Upper lobe of left lung (tissue), 6 donors: ENCODE data around the gene PRDM16. TPM values are rescaled to one million over a fixed set of nuclear protein-coding genes. Genes with fewer than 3 reads are reported as not detected.

ENCODE experiments used
- ATAC-seq, 2 donors: fragments of 200-7000 bp; cut with Tn5 transposase; one replicate each; pipeline ENCODE4 v1.9.1; 2022; ENCODE audit warnings: mild to moderate bottlenecking in 2 of 2, moderate library complexity in 2 of 2; ENCODE audit not compliant: low FRiP score in 2 of 2
- DNase-seq, 2 donors: peaks; one replicate each; pipeline ENCODE4 v3.0.0-alpha.2; 2019 to 2020
- H3K27ac ChIP-seq, 4 donors: fragments of 200-600 bp; sonication (generic); one replicate each; pipeline ENCODE4 v1.5.1; 2016 to 2019
- H3K27me3 ChIP-seq, 4 donors: fragments of 200-600 bp; sonication (generic); one replicate each; pipeline ENCODE4 v1.5.1; 2017 to 2019
- H3K36me3 ChIP-seq, 4 donors: fragments of 200-600 bp; sonication (generic); one replicate each; pipeline ENCODE4 v1.5.1; 2016 to 2019
- H3K4me1 ChIP-seq, 4 donors: fragments of 200-600 bp; sonication (generic); one replicate each; pipeline ENCODE4 v1.5.1; 2018 to 2019
- H3K4me3 ChIP-seq, 4 donors: fragments of 200-600 bp; sonication (generic); one replicate each; pipeline ENCODE4 v1.5.1; 2017 to 2019; ENCODE audit warnings: mild to moderate bottlenecking in 2 of 4, moderate library complexity in 1 of 4
- H3K9me3 ChIP-seq, 4 donors: fragments of 200-600 bp; sonication (generic); one replicate each; pipeline ENCODE4 v1.5.1; 2018 to 2019
- EP300 ChIP-seq, 4 donors: sonication (generic); formaldehyde crosslinking; IDR thresholded peaks; one replicate each; pipeline ENCODE4 v1.5.1; 2017; ENCODE audit warnings: antibody characterized with exemption in 4 of 4, control low read depth in 2 of 4
- POLR2A ChIP-seq, 4 donors: fragments of 450-650 bp; IDR thresholded peaks; one replicate each; pipeline ENCODE4 v1.5.1; 2016 to 2017; ENCODE audit warnings: antibody characterized with exemption in 4 of 4, mild to moderate bottlenecking in 2 of 4
- POLR2AphosphoS5 ChIP-seq, 2 donors: sonication (generic); formaldehyde crosslinking; IDR thresholded peaks; one replicate each; pipeline ENCODE4 v1.5.1; 2017; ENCODE audit warnings: antibody characterized with exemption in 2 of 2
- WGBS, 2 donors: methylation state at CpG; one replicate each; pipeline ENCODE4 v1.1.5; 2017 to 2018; 5-methylcytosine and 5-hydroxymethylcytosine counted together
- total RNA-seq, 6 donors: library from RNA; depleted of rRNA in 4 of 6; stranded (reverse); fragments of >200 nt in 4 of 6; gene quantifications; one replicate each; pipeline versions ENCODE4 v1.1.0 to v1.2.1, GENCODE V29; 2016 to 2021
- TF ChIP-seq, protein P1 (sequence below), 6 experiments: fragments of 450-650 bp in 4 of 6; fragments of 200-600 bp in 2 of 6; sonication (generic) in 2 of 6; IDR thresholded peaks; one replicate each; pipeline ENCODE4 v1.5.1; 2016 to 2019; ENCODE audit warnings: antibody characterized with exemption in 6 of 6
- donor health status: DM: no; HTN: no; CAD: no; lungs with moderate emphysema.
- donor health status: DM: no; HTN: yes; CAD: no; lungs with severe emphysema.

PRDM16 gene
- total RNA-seq, 6 donors from 2014 or later, result 12.3 to 54.5 (median 21.2) TPM

- Histone ChIP-seq H3K4me3 (no peak overlapping the region), H3K27ac (no peak overlapping the region), H3K4me1 (peaks cover 0 to 5% (median 2%) of the 10 kb centered on the region in 4 donors), H3K36me3 (no peaks in the 10 kb centered on the region), H3K9me3 (no peaks in the 10 kb centered on the region), H3K27me3 (no peaks in the 10 kb centered on the region)
- ATAC-seq (no peak), DNase-seq (peak in 1 of 2 donors; percentile 85)
- TF ChIP-seq POLR2AphosphoS5 (IDR thresholded peaks at IDR 0.05) (no peak), EP300 (IDR thresholded peaks at IDR 0.05) (no peak)
- TF ChIP-seq, protein P1, sequence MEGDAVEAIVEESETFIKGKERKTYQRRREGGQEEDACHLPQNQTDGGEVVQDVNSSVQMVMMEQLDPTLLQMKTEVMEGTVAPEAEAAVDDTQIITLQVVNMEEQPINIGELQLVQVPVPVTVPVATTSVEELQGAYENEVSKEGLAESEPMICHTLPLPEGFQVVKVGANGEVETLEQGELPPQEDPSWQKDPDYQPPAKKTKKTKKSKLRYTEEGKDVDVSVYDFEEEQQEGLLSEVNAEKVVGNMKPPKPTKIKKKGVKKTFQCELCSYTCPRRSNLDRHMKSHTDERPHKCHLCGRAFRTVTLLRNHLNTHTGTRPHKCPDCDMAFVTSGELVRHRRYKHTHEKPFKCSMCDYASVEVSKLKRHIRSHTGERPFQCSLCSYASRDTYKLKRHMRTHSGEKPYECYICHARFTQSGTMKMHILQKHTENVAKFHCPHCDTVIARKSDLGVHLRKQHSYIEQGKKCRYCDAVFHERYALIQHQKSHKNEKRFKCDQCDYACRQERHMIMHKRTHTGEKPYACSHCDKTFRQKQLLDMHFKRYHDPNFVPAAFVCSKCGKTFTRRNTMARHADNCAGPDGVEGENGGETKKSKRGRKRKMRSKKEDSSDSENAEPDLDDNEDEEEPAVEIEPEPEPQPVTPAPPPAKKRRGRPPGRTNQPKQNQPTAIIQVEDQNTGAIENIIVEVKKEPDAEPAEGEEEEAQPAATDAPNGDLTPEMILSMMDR (IDR thresholded peaks at IDR 0.05), result no peak
- 80 to 90% methylated on average over 4 to 27 of the region's 30 CpGs for WGBS, 2 donors
Observed at GRCh38 chr1:3479511-3480368, 410.7 kb downstream of the PRDM16 start.

GRCh38 chr1:3480369-3480719 is 411.3 kb downstream of the PRDM16 start:
- 79 to 80% methylated on average over 9 to 19 of the region's 21 CpGs for WGBS, 2 donors
- no peaks in the 10 kb centered on the region for H3K9me3 ChIP-seq
- no peak overlapping the region for H3K27ac ChIP-seq
- DNase-seq, result peak in 1 of 2 donors; percentile 83
- peaks cover 0 to 5% (median 2%) of the 10 kb centered on the region in 4 donors for H3K4me1 ChIP-seq
- no peaks in the 10 kb centered on the region for H3K27me3 ChIP-seq
- no peak for TF ChIP-seq POLR2A (IDR thresholded peaks at IDR 0.05)
- TF ChIP-seq EP300 (IDR thresholded peaks at IDR 0.05), result no peak
- no peak for TF ChIP-seq POLR2AphosphoS5 (IDR thresholded peaks at IDR 0.05)
- TF ChIP-seq, protein P1 (IDR thresholded peaks at IDR 0.05), result no peak
- H3K4me3 ChIP-seq, result no peak overlapping the region
- no peak for ATAC-seq
- no peaks in the 10 kb centered on the region for H3K36me3 ChIP-seq

DNA sequence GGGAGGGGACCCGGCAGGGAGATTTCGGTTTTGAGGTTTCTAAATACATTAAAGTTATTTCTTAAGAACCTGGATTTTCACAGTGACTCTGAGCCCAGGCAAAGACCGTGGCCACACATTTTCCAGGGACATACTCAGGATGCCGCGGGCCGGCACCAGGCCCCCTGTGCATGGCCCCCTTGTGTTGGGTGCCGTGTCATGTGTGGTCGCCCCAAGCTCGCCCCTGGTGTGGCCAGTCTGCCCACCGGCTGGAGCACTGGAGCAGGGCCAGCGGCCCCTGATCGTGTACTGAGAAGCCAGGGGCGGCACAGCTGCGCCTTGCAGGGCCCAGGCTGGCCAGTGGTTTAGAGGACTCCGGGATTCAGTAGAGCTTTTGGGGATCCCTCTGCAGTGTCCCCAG is 412.0 kb downstream of the PRDM16 start:
- no peak for TF ChIP-seq POLR2AphosphoS5 (IDR thresholded peaks at IDR 0.05)
- TF ChIP-seq POLR2A (IDR thresholded peaks at IDR 0.05), result no peak
- no peak for TF ChIP-seq EP300 (IDR thresholded peaks at IDR 0.05)
- TF ChIP-seq, protein P1 (IDR thresholded peaks at IDR 0.05), result no peak
- Histone ChIP-seq H3K4me3 (no peak overlapping the region), H3K36me3 (no peaks in the 10 kb centered on the region), H3K27me3 (no peaks in the 10 kb centered on the region), H3K9me3 (no peaks in the 10 kb centered on the region), H3K27ac (no peak overlapping the region), H3K4me1 (peaks cover 0 to 5% (median 2%) of the 10 kb centered on the region in 4 donors)
- DNase-seq (peak in 1 of 2 donors; percentile 82), ATAC-seq (no peak)
- 50 to 71% methylated on average over 3 to 15 of the region's 15 CpGs for WGBS, 2 donors

DNA sequence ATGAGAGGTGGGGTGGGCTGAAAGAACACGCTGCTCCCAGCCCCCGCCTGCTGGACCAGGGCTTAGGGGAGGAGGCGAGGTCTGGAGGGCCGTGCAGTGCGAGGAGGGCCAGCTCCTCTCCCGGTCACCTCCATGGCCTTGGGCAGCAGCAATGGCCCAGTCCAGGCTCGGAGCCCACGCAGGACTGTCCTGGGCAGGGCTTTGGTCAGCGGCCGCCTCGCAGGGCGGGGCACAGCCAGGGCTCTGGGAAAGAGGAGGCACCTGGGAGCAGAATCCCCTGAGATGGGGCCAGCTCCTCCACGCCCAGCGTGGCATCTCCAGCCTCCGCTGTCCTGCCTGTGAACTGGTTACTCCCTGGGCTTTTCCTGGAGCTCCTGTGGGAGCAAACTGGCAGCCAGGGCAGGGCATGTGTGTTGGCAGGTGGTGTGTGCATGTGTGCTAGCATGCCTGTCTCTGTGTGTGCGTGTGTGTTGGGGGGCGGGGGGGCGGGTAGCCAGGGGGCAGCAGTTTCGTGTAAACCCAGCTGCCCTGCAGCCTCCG is 412.9 kb downstream of the PRDM16 start:
- Histone ChIP-seq H3K4me1 (peaks cover 0 to 5% (median 2%) of the 10 kb centered on the region in 4 donors), H3K36me3 (no peaks in the 10 kb centered on the region), H3K27me3 (no peaks in the 10 kb centered on the region), H3K27ac (no peak overlapping the region), H3K4me3 (no peak overlapping the region), H3K9me3 (no peaks in the 10 kb centered on the region)
- WGBS, 2 donors, result 57% methylated on average over 3 to 11 of the region's 20 CpGs
- peak in 1 of 2 donors; percentile 82 for DNase-seq
- peak in 1 of 2 donors; percentile 0 for ATAC-seq
- TF ChIP-seq POLR2A (IDR thresholded peaks at IDR 0.05) (no peak), EP300 (IDR thresholded peaks at IDR 0.05) (no peak), POLR2AphosphoS5 (IDR thresholded peaks at IDR 0.05) (no peak)
- TF ChIP-seq, protein P1 (IDR thresholded peaks at IDR 0.05), result no peak
